GM12873 (cell line): ENCODE measurements around the gene ANKRD29.
A peak's percentile ranks its signal among the peaks of the same experiment; 100 is the strongest.

Experiments
- CTCF ChIP-seq: IDR thresholded peaks from 2 replicates; pipeline ENCODE4 v1.5.1; 2012; ENCODE audit warnings: low read depth, mild to moderate bottlenecking, moderate library complexity, low read length, control low read depth; ENCODE audit not compliant: insufficient read depth; ENCODE audit errors: missing control alignments

Gene ANKRD29

DNA sequence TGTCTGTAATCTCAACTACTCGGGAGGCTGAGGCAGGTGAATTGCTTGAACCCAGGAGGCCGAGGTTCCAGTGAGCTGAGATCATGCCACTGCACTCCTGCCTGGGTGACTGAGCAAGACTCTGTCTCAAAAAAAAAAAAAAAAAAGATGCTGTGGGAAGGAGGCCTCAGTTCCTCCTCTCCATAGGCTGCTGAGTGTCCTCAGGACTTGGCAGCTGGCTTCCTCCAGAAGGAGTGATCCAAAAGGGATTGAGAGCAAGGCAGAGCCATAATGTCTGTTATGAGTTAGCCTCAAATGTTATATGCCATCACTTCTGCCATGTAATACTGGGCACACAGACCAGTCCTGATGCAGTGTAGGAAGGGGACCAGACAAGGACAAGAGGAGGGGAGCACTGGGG lies 69.8 kb downstream of the ANKRD29 start:
- no peak for TF ChIP-seq CTCF

GRCh38 chr18:23591011-23591410 lies 71.7 kb downstream of the ANKRD29 start:
- no peak for TF ChIP-seq CTCF

DNA sequence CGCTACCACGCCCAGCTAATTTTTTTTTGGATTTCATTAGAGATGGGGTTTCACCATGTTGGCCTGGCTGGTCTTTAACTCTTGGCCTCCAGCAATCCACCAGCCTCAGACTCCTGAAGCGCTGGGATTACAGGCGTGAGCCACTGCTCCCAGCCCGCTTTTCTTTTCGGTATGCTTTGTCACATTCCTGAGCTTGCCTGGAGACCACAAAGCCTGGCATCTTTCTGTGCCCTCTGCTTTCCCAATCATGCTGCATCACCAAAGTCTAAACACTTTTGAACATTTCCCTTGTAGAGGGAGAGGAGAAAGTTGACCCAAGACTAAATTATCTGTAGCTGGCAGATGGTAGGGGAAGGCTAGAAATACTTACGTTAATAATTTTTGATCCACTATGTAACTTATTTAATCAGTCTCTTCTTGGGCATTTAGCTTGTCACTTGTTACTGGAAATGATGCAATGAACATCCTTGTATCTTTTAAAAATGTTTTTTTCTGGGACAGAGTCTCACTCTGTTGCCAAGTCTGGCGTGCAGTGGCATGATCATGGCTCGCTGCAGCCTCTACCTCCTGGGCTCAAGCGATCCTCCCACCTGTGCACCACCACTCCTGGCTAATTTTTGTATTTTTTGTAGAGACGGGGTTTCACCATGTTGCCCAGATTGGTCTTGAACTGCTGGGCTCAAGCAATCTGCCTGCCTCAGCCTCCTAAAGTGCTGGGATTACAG lies 73.7 kb downstream of the ANKRD29 start:
- TF ChIP-seq CTCF, result no peak

DNA sequence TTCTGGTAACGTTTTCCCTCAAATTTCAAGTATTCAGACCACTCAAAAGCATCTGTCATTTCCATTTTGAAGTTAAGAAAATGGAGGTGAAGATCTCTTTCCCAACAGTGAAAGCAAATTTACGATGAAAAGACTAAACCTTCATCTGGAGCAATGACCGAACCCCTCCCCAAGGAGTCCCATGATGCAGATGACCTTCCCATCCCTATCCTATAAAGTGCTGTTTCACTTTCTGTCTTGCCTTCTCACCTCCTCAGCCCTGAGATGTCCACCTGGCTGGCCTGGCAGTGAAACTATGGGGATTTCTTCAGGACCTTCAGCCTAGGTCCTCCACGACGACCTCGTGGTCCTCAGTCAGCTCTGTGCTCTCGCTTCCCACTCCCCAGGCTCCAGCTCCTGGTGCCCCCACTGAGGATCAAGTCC lies 75.5 kb downstream of the ANKRD29 start:
- no peak for TF ChIP-seq CTCF

DNA sequence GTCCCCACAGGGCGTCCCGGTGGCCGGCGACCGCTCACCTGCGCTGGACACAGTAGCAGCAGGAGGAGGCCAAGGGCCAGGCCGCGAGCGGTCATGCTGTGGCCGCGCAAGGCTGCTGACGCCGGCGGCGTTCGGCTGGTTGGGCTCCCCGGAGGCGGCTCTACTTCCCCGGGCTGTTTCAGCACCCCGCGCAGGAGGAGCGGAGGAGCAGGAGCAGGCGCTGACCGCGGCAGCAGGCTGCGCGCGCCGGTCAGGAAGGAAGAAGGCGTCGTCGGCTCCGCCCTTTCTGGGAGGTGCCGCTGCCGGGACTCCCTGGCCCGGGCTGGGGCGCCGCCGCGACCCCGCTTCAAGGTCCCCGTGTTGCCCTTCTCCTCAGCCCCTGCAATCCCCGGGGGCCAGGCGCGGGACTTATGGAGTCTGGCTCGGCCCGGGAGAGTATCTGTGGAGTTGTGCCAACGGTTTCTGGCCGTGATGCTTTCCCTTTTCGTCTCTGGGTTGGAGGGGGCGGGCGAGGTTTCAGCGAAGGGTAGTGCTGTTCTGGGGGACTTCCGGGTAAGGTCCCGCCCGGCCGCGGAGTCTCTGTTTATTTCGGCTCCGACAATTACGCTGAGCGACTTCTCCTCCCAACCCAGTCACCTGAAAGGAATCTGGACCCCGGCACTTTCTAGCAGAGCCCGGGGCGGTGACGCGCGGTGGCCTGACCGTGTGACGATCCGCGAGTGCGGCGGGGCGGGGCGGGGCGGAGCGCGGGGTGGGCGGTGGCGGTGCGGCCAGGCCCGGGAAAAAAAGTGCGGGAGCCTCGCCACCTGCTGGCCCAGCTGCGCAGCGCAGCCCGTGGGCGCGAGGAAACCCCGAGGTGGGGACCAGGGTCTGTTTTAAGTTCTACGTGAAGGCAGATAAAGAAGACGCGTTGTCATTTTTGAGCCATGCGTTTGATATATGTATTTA lies 76.2 kb downstream of the ANKRD29 start, which contains the start of gene NPC1:
TSS of gene NPC1 (minus strand) at position 258 of the 948 bp plus-strand sequence. CDS start at position 95, 163 bp downstream.
- peak; percentile 88 for TF ChIP-seq CTCF

- no peak for TF ChIP-seq CTCF
Observed at GRCh38 chr18:23585897-23586248, 76.8 kb downstream of the ANKRD29 start.
